Measurements from ENCODE around the gene MACROD2. TPM values are rescaled to one million over a fixed set of nuclear protein-coding genes. Genes with fewer than 3 reads are reported as not detected.

Gene MACROD2
- total RNA-seq, 1 donor from 2014 or later = 2.5 TPM

DNA sequence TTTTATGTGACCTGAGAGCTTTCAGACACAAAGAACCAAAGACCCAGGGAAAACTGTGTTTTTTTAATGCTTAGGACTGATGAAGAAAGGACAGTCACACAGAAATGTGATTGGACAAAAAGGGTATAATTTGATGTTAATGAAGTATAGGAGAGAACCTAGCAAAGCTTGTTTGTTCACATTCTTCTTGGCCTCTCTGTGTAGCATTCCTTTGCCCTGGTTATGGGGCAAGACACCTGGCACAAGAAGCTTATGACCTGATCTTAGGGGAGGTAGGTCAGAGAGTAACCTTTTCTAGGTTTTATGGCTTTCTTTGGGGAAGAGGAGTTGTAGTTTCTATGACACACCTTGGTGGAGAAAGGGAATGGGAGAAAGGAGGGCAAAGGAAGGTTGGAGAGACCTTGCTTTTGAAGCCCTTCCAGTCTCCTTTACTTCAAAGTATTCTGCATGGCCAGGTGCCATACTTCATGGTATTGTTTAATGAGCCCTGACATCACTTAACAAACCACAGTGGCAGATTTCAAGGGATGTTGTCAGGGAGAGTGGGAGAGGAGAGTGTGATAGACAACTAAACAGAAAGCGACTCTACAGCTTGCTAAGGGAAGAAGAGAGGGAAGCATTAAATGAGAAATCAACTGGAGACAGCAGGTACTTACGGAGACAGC lies 1043.9 kb downstream of the MACROD2 start:
- H3K4me1 Mint-ChIP-seq (ENCODE audit: unreplicated experiment) = no peaks in the 10 kb centered on the region
- no peak for TF ChIP-seq CTCF (IDR thresholded peaks at IDR 0.05)
- H3K36me3 Mint-ChIP-seq (ENCODE audit: unreplicated experiment) = no peaks in the 10 kb centered on the region
- H3K9me3 Mint-ChIP-seq (ENCODE audit: unreplicated experiment) = peaks cover 7% of the 10 kb centered on the region
- no peaks in the 10 kb centered on the region for H3K27me3 Mint-ChIP-seq (ENCODE audit: unreplicated experiment)
- no peak overlapping the region for H3K27ac Mint-ChIP-seq (ENCODE audit: unreplicated experiment)
- H3K4me3 Mint-ChIP-seq (ENCODE audit: unreplicated experiment) = no peak overlapping the region
- no peak for DNase-seq (ENCODE audit: extremely low spot score, unreplicated experiment)

DNA sequence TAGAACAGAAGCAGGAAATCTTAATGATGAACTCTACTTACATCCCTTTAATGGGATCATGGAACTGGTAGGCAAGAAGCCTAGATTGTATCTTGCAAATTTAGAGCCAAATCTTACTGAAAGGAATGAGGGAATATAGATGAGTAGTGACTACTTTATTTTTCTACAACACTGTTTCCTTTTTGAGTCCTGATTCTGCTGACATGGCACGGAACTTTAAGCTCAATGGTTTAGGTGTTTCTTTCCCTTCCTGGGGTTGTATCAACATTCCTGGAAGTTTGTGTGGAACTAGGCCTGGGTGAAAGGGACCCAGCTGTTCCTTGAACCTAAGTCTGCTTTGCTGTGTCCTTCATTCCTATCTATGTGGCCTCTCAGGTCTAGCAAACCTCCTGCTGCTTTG lies 1047.4 kb downstream of the MACROD2 start:
- Mint-ChIP-seq H3K4me3 (ENCODE audit: unreplicated experiment) (no peak overlapping the region), H3K27ac (ENCODE audit: unreplicated experiment) (no peak overlapping the region), H3K4me1 (ENCODE audit: unreplicated experiment) (no peaks in the 10 kb centered on the region), H3K36me3 (ENCODE audit: unreplicated experiment) (no peaks in the 10 kb centered on the region), H3K27me3 (ENCODE audit: unreplicated experiment) (peaks cover 2% of the 10 kb centered on the region), H3K9me3 (ENCODE audit: unreplicated experiment) (peaks cover 7% of the 10 kb centered on the region)
- no peak for TF ChIP-seq CTCF (IDR thresholded peaks at IDR 0.05)
- DNase-seq (ENCODE audit: extremely low spot score, unreplicated experiment) = no peak

GRCh38 chr20:15045246-15045645 lies 1049.9 kb downstream of the MACROD2 start:
- Mint-ChIP-seq H3K27ac (ENCODE audit: unreplicated experiment) (no peak overlapping the region), H3K4me3 (ENCODE audit: unreplicated experiment) (no peak overlapping the region), H3K4me1 (ENCODE audit: unreplicated experiment) (no peaks in the 10 kb centered on the region), H3K9me3 (ENCODE audit: unreplicated experiment) (peaks cover 7% of the 10 kb centered on the region), H3K27me3 (ENCODE audit: unreplicated experiment) (peaks cover 2% of the 10 kb centered on the region), H3K36me3 (ENCODE audit: unreplicated experiment) (no peaks in the 10 kb centered on the region)
- DNase-seq (ENCODE audit: extremely low spot score, unreplicated experiment) = no peak
- TF ChIP-seq CTCF (IDR thresholded peaks at IDR 0.05) = no peak

- H3K27ac Mint-ChIP-seq (ENCODE audit: unreplicated experiment) = no peak overlapping the region
These were observed 1051.7 kb downstream of the MACROD2 start for GRCh38 chr20:15047042-15047441.

GRCh38 chr20:15047601-15048000 lies 1052.3 kb downstream of the MACROD2 start:
- TF ChIP-seq CTCF (IDR thresholded peaks at IDR 0.05) = no peak
- Mint-ChIP-seq H3K27me3 (ENCODE audit: unreplicated experiment) (peaks cover 2% of the 10 kb centered on the region), H3K36me3 (ENCODE audit: unreplicated experiment) (no peaks in the 10 kb centered on the region), H3K9me3 (ENCODE audit: unreplicated experiment) (peaks cover 11% of the 10 kb centered on the region), H3K4me1 (ENCODE audit: unreplicated experiment) (no peaks in the 10 kb centered on the region), H3K27ac (ENCODE audit: unreplicated experiment) (no peak overlapping the region), H3K4me3 (ENCODE audit: unreplicated experiment) (no peak overlapping the region)
- no peak for DNase-seq (ENCODE audit: extremely low spot score, unreplicated experiment)

More at GRCh38 chr20:15047042-15047441, 1051.7 kb downstream of the MACROD2 start:
- no peak for TF ChIP-seq CTCF (IDR thresholded peaks at IDR 0.05)
- H3K9me3 Mint-ChIP-seq (ENCODE audit: unreplicated experiment) = peaks cover 5% of the 10 kb centered on the region
- peaks cover 2% of the 10 kb centered on the region for H3K27me3 Mint-ChIP-seq (ENCODE audit: unreplicated experiment)
- no peaks in the 10 kb centered on the region for H3K4me1 Mint-ChIP-seq (ENCODE audit: unreplicated experiment)
- H3K4me3 Mint-ChIP-seq (ENCODE audit: unreplicated experiment) = no peak overlapping the region
- no peak for DNase-seq (ENCODE audit: extremely low spot score, unreplicated experiment)
- H3K36me3 Mint-ChIP-seq (ENCODE audit: unreplicated experiment) = no peaks in the 10 kb centered on the region

All from osteocyte (in vitro differentiated cells).